SIG-M5 (cell line): ENCODE measurements around the gene PPP2R2B.

Source experiments
- DNase-seq: peaks from one replicate; lab custom pipeline; 2025; lab: John Stamatoyannopoulos, UW

Gene PPP2R2B

GRCh38 chr5:146825033-146825432 is 53.5 kb downstream of the PPP2R2B start:
- no peak for DNase-seq

GRCh38 chr5:146821732-146822131 is 56.8 kb downstream of the PPP2R2B start:
- DNase-seq, result no peak

GRCh38 chr5:146820987-146821386 is 57.6 kb downstream of the PPP2R2B start:
- DNase-seq, result no peak

GRCh38 chr5:146818822-146819221 is 59.7 kb downstream of the PPP2R2B start:
- DNase-seq, result no peak

GRCh38 chr5:146817973-146818372 is 60.6 kb downstream of the PPP2R2B start:
- no peak for DNase-seq

GRCh38 chr5:146816775-146817387 is 61.7 kb downstream of the PPP2R2B start:
- DNase-seq, result no peak

- DNase-seq, result no peak
Observed at GRCh38 chr5:146815411-146815810, 63.1 kb downstream of the PPP2R2B start.

- no peak for DNase-seq
Observed at GRCh38 chr5:146813346-146814157, 65.0 kb downstream of the PPP2R2B start.

GRCh38 chr5:146805081-146805480 is 73.5 kb downstream of the PPP2R2B start:
- no peak for DNase-seq

GRCh38 chr5:146802945-146803522 is 75.5 kb downstream of the PPP2R2B start:
- DNase-seq, result no peak

- DNase-seq, result no peak
Observed at GRCh38 chr5:146799671-146800070, 78.9 kb downstream of the PPP2R2B start.

- no peak for DNase-seq
Observed at GRCh38 chr5:146799231-146799630, 79.3 kb downstream of the PPP2R2B start.

GRCh38 chr5:146797658-146798057 is 80.9 kb downstream of the PPP2R2B start:
- DNase-seq, result no peak

- no peak for DNase-seq
Observed at GRCh38 chr5:146796911-146797310, 81.6 kb downstream of the PPP2R2B start.

- DNase-seq, result no peak
Observed at GRCh38 chr5:146796144-146796543, 82.4 kb downstream of the PPP2R2B start.

GRCh38 chr5:146794326-146795029 is 84.1 kb downstream of the PPP2R2B start:
- no peak for DNase-seq

GRCh38 chr5:146793709-146794108 is 84.8 kb downstream of the PPP2R2B start:
- no peak for DNase-seq

GRCh38 chr5:146791471-146791870 is 87.1 kb downstream of the PPP2R2B start:
- no peak for DNase-seq

GRCh38 chr5:146789712-146790653 is 88.6 kb downstream of the PPP2R2B start:
- no peak for DNase-seq

- DNase-seq, result no peak
Observed at GRCh38 chr5:146788898-146789297, 89.7 kb downstream of the PPP2R2B start.

- no peak for DNase-seq
Observed at GRCh38 chr5:146785065-146785464, 93.5 kb downstream of the PPP2R2B start.
